A549 (cell line): ENCODE results near the gene ADGRL3. TPM values are rescaled to one million over a fixed set of nuclear protein-coding genes. Genes with fewer than 3 reads are reported as not detected.

Experiments
- ATAC-seq, 2 experiments: fragments of 200-7000 bp in 1 of 2; fragments of >200 bp in 1 of 2; cut with Nextera tagmentation in 1 of 2; cut with Tn5 transposase in 1 of 2; 3 replicates each; pipeline versions ENCODE4 v1.8.0 to v1.9.1; 2018 to 2020; ENCODE audit warnings: mild to moderate bottlenecking in 1 of 2, moderate library complexity in 1 of 2
- CTCF ChIA-PET: fragments of 300-600 bp; sonication (Branson Sonifier 250); formaldehyde crosslinking; extraction: SDS; loops from one replicate; lab custom pipeline; 2021; ENCODE audit warnings: antibody characterized with exemption, inconsistent platforms; lab: Yijun Ruan, JAX
- POLR2A ChIA-PET: fragments of 350-600 bp; formaldehyde crosslinking; extraction: SDS; loops from one replicate; lab custom pipeline; 2021; ENCODE audit warnings: antibody characterized with exemption, inconsistent platforms; lab: Yijun Ruan, JAX
- DNase-seq, 2 experiments: peaks; one replicate each; pipeline versions ENCODE4 v3.0.0 to v3.0.0-alpha.2; 2011 to 2016; ENCODE audit warnings: low read depth in 1 of 2, low spot score in 1 of 2
- FAIRE-seq: peaks from 2 replicates; lab custom pipeline; 2011; peaks lifted over from hg19 to GRCh38; lab: Jason Lieb, UNC
- H3K27ac ChIP-seq, 2 experiments: fragments of >200 bp; sonication (Bioruptor Twin); formaldehyde crosslinking; 3 replicates each; pipeline ENCODE4 v1.5.1; 2016 to 2017
- H3K4me1 ChIP-seq: fragments of >200 bp; sonication (Bioruptor Twin); formaldehyde crosslinking; 3 replicates; pipeline ENCODE4 v1.6.1; 2016
- H3K4me2 ChIP-seq: fragments of >200 bp; sonication (Bioruptor Twin); formaldehyde crosslinking; 3 replicates; pipeline ENCODE4 v1.6.1; 2016
- H3K4me3 ChIP-seq: fragments of >200 bp; sonication (Bioruptor Twin); formaldehyde crosslinking; 3 replicates; pipeline ENCODE4 v1.5.1; 2016
- H3K9me3 ChIP-seq: fragments of >200 bp; sonication (Bioruptor Twin); formaldehyde crosslinking; 3 replicates; pipeline ENCODE4 v1.6.1; 2016
- BHLHE40 ChIP-seq: IDR thresholded peaks from 2 replicates; pipeline ENCODE4 v1.6.1; 2012; ENCODE audit warnings: low read depth, low read length, inconsistent platforms
- CBX2 ChIP-seq: fragments of 200-600 bp; sonication (generic); IDR thresholded peaks from 2 replicates; pipeline ENCODE4 v1.6.1; 2016; ENCODE audit warnings: low read depth, mild to moderate bottlenecking, borderline replicate concordance
- CEBPB ChIP-seq, 2 experiments: fragments of >200 bp in 1 of 2; sonication (Bioruptor Twin) in 1 of 2; formaldehyde crosslinking in 1 of 2; IDR thresholded peaks; 2 replicates each; pipeline ENCODE4 v1.6.1; 2012 to 2016
- CHD4 ChIP-seq: fragments of 200-600 bp; sonication (generic); IDR thresholded peaks from 2 replicates; pipeline ENCODE4 v1.6.1; 2016; ENCODE audit warnings: antibody characterized with exemption, mild to moderate bottlenecking, borderline replicate concordance
- EHF ChIP-seq: fragments of 250-450 bp; sonication (Bioruptor Pico); IDR thresholded peaks from 2 replicates; pipeline ENCODE4 v1.5.0; 2020; ENCODE audit warnings: mild to moderate bottlenecking
- FOXS1 ChIP-seq: fragments of 250-450 bp; sonication (Bioruptor Pico); IDR thresholded peaks from 2 replicates; pipeline ENCODE4 v1.5.0; 2020; ENCODE audit warnings: mild to moderate bottlenecking, moderate library complexity
- GATA3 ChIP-seq: IDR thresholded peaks from 2 replicates; pipeline ENCODE4 v1.6.1; 2012; ENCODE audit warnings: borderline replicate concordance
- HOXA7 ChIP-seq: fragments of 250-450 bp; sonication (Bioruptor Pico); IDR thresholded peaks from 2 replicates; pipeline ENCODE4 v1.5.0; 2020; ENCODE audit warnings: mild to moderate bottlenecking, moderate library complexity
- KDM5A ChIP-seq: fragments of 200-600 bp; sonication (generic); IDR thresholded peaks from 2 replicates; pipeline ENCODE4 v1.6.1; 2016; ENCODE audit warnings: antibody characterized with exemption, mild to moderate bottlenecking
- MAFK ChIP-seq: fragments of 450-650 bp; IDR thresholded peaks from 2 replicates; pipeline ENCODE4 v1.6.1; 2014; ENCODE audit not compliant: partially characterized antibody
- NFE2L2 ChIP-seq: fragments of 150-350 bp; conservative IDR thresholded peaks from 2 replicates; pipeline ENCODE4 v1.6.1; 2014; ENCODE audit warnings: low read length
- NPAS2 ChIP-seq: fragments of 250-450 bp; sonication (Bioruptor Pico); IDR thresholded peaks from 2 replicates; pipeline ENCODE4 v1.8.0; 2022; ENCODE audit warnings: mild to moderate bottlenecking, moderate library complexity, borderline replicate concordance
- RFX5 ChIP-seq: fragments of 450-650 bp; IDR thresholded peaks from 2 replicates; pipeline ENCODE4 v1.7.1; 2014; ENCODE audit warnings: antibody characterized with exemption, mild to moderate bottlenecking, moderate library complexity
- RNF2 ChIP-seq: fragments of 200-600 bp; sonication (generic); IDR thresholded peaks from 2 replicates; pipeline ENCODE4 v1.6.1; 2016; ENCODE audit warnings: low read depth, mild to moderate bottlenecking, antibody characterized with exemption, moderate library complexity, borderline replicate concordance
- SMC3 ChIP-seq: fragments of >200 bp; sonication (Bioruptor Twin); formaldehyde crosslinking; IDR thresholded peaks from 3 replicates; pipeline ENCODE4 v1.6.1; 2018; ENCODE audit warnings: inconsistent platforms
- SREBF2 ChIP-seq: fragments of 450-650 bp; IDR thresholded peaks from 2 replicates; pipeline ENCODE4 v1.6.1; 2014; ENCODE audit warnings: mild to moderate bottlenecking, moderate library complexity
- ZNF302 ChIP-seq: fragments of 250-450 bp; sonication (Bioruptor Pico); IDR thresholded peaks from 2 replicates; pipeline ENCODE4 v1.9.0; 2021; ENCODE audit warnings: inconsistent platforms, mild to moderate bottlenecking, moderate library complexity
- ZSCAN20 ChIP-seq: fragments of 250-450 bp; sonication (Bioruptor Pico); IDR thresholded peaks from 2 replicates; pipeline ENCODE4 v1.8.0; 2022; ENCODE audit warnings: mild to moderate bottlenecking, moderate library complexity
- WGBS: methylation state at CpG from one replicate; pipeline ENCODE4 v1.1.6; 2017; ENCODE audit errors: missing lambda C conversion rate; 5-methylcytosine and 5-hydroxymethylcytosine counted together
- polyA plus RNA-seq, 4 experiments: library from polyadenylated mRNA; depleted of rRNA in 3 of 4; stranded (reverse); fragments of >200 nt; fragmentation: RNase III in 1 of 4; extraction: RNeasy Plus Mini Kit Qiagen cat#74134 plus additional on column Dnase treatment in 1 of 4; gene quantifications; 2 replicates in 3 of 4; 3 replicates in 1 of 4; pipeline ENCODE4 v1.2.3, GENCODE V29; 2011 to 2017
- TF ChIP-seq, protein P1 (sequence below): fragments of >200 bp; sonication (Bioruptor Twin); formaldehyde crosslinking; IDR thresholded peaks from 2 replicates; pipeline ENCODE4 v1.6.1; 2016
- TF ChIP-seq, protein P2 (sequence below): fragments of >200 bp; sonication (Bioruptor Twin); formaldehyde crosslinking; IDR thresholded peaks from 3 replicates; pipeline ENCODE4 v1.6.1; 2016

The ADGRL3 gene
- polyA plus RNA-seq, 2 of the 4 experiments (the other 2 are of a cell fraction) = 0.05 to 0.12 TPM

DNA sequence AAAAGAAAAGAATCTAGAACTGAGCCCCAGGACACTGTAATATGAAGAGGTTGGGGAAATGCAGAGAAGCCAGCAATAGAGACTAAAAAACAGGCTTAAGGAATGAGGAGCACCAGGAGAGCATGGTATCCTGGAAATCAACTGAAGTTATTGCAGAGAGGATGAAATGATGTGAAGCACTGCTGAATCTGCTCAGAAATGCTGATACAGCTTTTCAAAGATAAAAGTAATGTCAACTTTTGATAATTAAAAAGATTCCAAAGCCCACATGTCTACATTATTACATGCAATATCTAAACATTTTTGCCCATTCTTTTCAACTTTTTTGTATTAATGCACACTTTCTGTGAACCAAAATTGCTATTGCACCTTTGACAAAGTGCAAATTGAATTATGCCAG lies 718.4 kb downstream of the ADGRL3 start:
- ChIA-PET CTCF (no interaction called here), POLR2A (no interaction called here)
- Histone ChIP-seq H3K27ac (no peak overlapping the region), H3K4me3 (no peak overlapping the region), H3K4me2 (no peak overlapping the region), H3K4me1 (no peaks in the 10 kb centered on the region), H3K9me3 (no peaks in the 10 kb centered on the region)
- ATAC-seq (no peak), FAIRE-seq (no peak), DNase-seq (no peak)
- TF ChIP-seq MAFK = peak; percentile 45
- TF ChIP-seq CEBPB (IDR thresholded peaks at IDR 0.05) = no peak

DNA sequence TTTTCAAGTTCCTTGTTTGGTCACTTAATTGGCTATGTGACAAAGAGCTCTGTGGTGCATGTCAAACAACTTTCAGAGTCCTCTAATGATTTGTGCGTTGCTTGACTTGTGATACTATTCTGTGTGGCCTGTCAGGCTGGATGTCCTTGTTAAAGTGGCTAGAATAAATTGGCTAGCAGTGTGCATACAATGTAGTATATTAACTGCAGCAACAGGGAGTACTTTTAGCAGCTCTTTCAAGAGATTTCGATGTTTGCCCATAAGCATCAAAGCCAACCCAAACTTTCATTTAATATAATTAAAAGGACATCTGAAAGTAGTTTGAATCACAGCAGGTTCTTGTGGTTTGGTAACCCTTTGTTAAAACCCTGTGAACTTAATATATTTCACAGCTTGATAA lies 718.9 kb downstream of the ADGRL3 start:
- H3K4me1 ChIP-seq = no peaks in the 10 kb centered on the region
- no peak for ATAC-seq
- TF ChIP-seq, protein P1, sequence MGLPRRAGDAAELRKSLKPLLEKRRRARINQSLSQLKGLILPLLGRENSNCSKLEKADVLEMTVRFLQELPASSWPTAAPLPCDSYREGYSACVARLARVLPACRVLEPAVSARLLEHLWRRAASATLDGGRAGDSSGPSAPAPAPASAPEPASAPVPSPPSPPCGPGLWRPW = no peak
- TF ChIP-seq BHLHE40 = no peak
- TF ChIP-seq CBX2 = no peak
- no peak for TF ChIP-seq EHF (CRISPR knock-in tag)
- no peak for TF ChIP-seq SREBF2
- TF ChIP-seq, protein P2, sequence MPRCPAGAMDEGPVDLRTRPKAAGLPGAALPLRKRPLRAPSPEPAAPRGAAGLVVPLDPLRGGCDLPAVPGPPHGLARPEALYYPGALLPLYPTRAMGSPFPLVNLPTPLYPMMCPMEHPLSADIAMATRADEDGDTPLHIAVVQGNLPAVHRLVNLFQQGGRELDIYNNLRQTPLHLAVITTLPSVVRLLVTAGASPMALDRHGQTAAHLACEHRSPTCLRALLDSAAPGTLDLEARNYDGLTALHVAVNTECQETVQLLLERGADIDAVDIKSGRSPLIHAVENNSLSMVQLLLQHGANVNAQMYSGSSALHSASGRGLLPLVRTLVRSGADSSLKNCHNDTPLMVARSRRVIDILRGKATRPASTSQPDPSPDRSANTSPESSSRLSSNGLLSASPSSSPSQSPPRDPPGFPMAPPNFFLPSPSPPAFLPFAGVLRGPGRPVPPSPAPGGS = no peak
- no peaks in the 10 kb centered on the region for H3K9me3 ChIP-seq
- no peak overlapping the region for H3K27ac ChIP-seq
- no peak for DNase-seq
- FAIRE-seq = no peak
- 12% methylated on average over 2 of the region's 2 CpGs for WGBS
- CTCF ChIA-PET = no interaction called here
- POLR2A ChIA-PET = no interaction called here
- no peak overlapping the region for H3K4me2 ChIP-seq
- no peak overlapping the region for H3K4me3 ChIP-seq

DNA sequence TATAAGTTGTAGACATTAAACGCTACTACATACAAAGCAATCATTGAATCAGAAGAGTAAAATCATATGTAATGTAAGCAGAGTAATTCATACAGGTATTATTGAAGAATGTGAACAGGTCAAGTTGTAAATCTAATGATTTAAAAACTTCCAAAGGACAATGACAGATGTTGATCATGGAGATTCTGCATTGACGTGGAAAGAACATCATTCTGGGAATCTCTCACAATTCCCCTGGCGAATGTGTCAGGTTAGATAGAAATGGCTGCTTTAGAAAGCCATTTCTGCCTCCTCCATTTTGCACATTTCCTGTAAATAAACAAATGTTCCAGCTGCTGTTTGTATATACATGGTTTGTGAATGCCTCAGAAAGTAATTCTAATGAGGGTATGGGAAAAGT lies 719.4 kb downstream of the ADGRL3 start:
- Histone ChIP-seq H3K4me2 (no peak overlapping the region), H3K9me3 (no peaks in the 10 kb centered on the region), H3K27ac (no peak overlapping the region), H3K4me3 (no peak overlapping the region), H3K4me1 (no peaks in the 10 kb centered on the region)
- 4% methylated on average over 3 of the region's 3 CpGs for WGBS
- TF ChIP-seq GATA3 (no peak), ZNF302 (no peak)
- ATAC-seq (no peak), DNase-seq (no peak), FAIRE-seq (no peak)
- ChIA-PET CTCF (no interaction called here), POLR2A (no interaction called here)

DNA sequence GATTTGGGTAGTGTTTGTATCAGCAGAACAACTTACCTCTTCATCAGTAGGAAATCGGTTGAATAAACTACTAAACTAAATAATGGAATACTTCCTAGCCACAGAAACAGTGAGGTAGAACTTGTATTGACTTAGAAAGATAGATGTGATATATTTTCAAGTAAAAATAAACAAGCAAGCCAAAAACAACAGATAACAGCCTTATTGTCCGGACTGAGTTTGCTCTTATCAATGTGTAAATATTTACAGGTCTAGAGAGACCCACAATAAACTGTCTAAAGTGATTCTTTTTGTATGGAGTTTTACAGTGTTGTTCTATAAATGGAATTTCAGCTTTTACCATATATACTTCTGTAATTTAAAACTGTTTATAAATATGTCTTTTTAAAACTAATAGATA lies 721.8 kb downstream of the ADGRL3 start:
- Histone ChIP-seq H3K4me3 (no peak overlapping the region), H3K27ac (no peak overlapping the region), H3K4me1 (no peaks in the 10 kb centered on the region), H3K9me3 (no peaks in the 10 kb centered on the region), H3K4me2 (no peak overlapping the region)
- no peak for ATAC-seq
- no peak for DNase-seq
- no peak for TF ChIP-seq ZSCAN20 (CRISPR knock-in tag)
- 2% methylated on average over 2 of the region's 2 CpGs for WGBS
- CTCF ChIA-PET = no interaction called here
- no peak for FAIRE-seq
- POLR2A ChIA-PET = no interaction called here

DNA sequence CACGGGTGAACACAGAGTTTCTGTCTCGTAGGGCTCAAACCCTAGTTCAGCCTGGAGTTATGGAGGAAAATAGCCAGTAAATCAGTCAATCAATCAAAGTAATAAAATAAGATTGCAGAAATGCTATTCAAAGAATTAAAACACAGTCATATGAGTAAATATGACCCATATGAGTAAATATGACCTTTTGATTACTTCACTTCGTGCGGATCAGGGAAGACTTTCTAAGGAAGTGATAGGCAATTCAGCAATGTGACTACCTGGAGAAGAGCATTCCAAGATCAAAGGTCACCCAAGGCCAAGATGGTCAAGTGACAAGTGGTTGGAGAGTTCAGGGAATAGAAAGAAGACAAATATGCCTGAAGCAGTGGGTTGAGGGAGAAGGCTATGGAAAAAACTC lies 722.6 kb downstream of the ADGRL3 start:
- TF ChIP-seq ZSCAN20 (CRISPR knock-in tag) = no peak
- no peak for TF ChIP-seq SREBF2
- no peak for TF ChIP-seq NFE2L2
- TF ChIP-seq CBX2 = no peak
- TF ChIP-seq FOXS1 (CRISPR knock-in tag) = no peak
- no peak for TF ChIP-seq RNF2
- TF ChIP-seq RFX5 = no peak
- TF ChIP-seq CHD4 = no peak
- TF ChIP-seq, protein P2 = no peak
- no peak for TF ChIP-seq KDM5A
- TF ChIP-seq HOXA7 (CRISPR knock-in tag) = no peak
- no peak for TF ChIP-seq NPAS2 (CRISPR knock-in tag)
- TF ChIP-seq SMC3 = no peak
- DNase-seq (peak in 1 of 2 experiments; percentile 2), FAIRE-seq (no peak), ATAC-seq (no peak)
- no peak overlapping the region for H3K27ac ChIP-seq
- no peaks in the 10 kb centered on the region for H3K9me3 ChIP-seq
- 7% methylated on average over 4 of the region's 4 CpGs for WGBS
- no peaks in the 10 kb centered on the region for H3K4me1 ChIP-seq
- no peak overlapping the region for H3K4me2 ChIP-seq
- CTCF ChIA-PET = no interaction called here
- no peak overlapping the region for H3K4me3 ChIP-seq
- POLR2A ChIA-PET = no interaction called here
